ENCODE measurements around the gene LASP1NB.
"Not testable (repeated sequence)": the region's sequence is repeated elsewhere in the genome, so short reads cannot be mapped to it uniquely, and the experiment has no call there.

LASP1NB gene

GRCh38 chr17:38967290-38967738 is 41.9 kb downstream of the LASP1NB start, which contains the start of gene FBXO47:
FBXO47 (minus strand) TSS chr17:38967403; CDS start chr17:38963025, 4,378 bp downstream.
- DNase-seq (ENCODE audit: low spot score) = peak; percentile 85

GRCh38 chr17:38969281-38969680 is 43.9 kb downstream of the LASP1NB start:
- DNase-seq (ENCODE audit: low spot score) = no peak

- no peak for DNase-seq (ENCODE audit: low spot score)
Observed at GRCh38 chr17:38970128-38970527, 44.7 kb downstream of the LASP1NB start.

GRCh38 chr17:38970804-38971203 is 45.4 kb downstream of the LASP1NB start:
- DNase-seq (ENCODE audit: low spot score) = no peak

GRCh38 chr17:38976187-38976551 is 50.8 kb downstream of the LASP1NB start:
- DNase-seq (ENCODE audit: low spot score) = not testable (repeated sequence)

- DNase-seq (ENCODE audit: low spot score) = no peak
Observed at GRCh38 chr17:38978180-38978579, 52.8 kb downstream of the LASP1NB start.
